Inflammatory macrophage treated with lipopolysaccharide for 1 hour (primary cell): ENCODE data around the gene TSPOAP1.

Source experiments
- DNase-seq, 2 donors: peaks; one replicate each; pipeline ENCODE4 v3.0.0-alpha.2; 2020 to 2022

Gene TSPOAP1

DNA sequence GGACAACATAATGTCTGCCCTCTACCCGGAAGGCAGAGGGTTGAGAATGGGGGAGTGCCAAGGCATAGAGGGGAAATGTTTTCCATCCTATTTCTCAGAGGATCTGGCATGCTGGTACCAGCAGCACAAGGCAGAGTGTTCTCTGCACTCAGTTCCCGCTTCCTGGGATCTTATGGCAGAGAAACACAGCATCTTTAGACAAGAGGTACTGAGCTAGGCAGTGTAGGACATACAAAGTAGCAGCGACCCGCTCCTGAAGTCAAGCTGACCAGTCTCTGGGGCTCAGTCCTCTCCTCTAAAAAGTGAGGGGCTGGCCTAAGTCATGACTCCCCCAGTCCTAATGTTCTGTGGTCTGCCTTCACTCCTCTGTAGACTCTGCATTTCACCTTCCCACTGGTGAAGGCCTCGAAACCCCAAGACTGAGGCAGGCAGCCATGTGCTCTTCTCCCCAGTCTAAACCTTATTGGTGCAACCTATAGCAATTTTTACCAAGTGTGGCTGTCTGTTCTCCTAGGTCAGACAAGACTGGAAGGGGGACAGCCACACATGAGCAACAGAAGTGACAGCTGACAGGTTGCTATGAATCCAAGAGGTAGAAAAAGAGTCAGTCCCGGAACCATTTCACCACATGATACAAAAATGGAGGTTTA lies 11.3 kb upstream of the TSPOAP1 start:
- DNase-seq = no peak

DNA sequence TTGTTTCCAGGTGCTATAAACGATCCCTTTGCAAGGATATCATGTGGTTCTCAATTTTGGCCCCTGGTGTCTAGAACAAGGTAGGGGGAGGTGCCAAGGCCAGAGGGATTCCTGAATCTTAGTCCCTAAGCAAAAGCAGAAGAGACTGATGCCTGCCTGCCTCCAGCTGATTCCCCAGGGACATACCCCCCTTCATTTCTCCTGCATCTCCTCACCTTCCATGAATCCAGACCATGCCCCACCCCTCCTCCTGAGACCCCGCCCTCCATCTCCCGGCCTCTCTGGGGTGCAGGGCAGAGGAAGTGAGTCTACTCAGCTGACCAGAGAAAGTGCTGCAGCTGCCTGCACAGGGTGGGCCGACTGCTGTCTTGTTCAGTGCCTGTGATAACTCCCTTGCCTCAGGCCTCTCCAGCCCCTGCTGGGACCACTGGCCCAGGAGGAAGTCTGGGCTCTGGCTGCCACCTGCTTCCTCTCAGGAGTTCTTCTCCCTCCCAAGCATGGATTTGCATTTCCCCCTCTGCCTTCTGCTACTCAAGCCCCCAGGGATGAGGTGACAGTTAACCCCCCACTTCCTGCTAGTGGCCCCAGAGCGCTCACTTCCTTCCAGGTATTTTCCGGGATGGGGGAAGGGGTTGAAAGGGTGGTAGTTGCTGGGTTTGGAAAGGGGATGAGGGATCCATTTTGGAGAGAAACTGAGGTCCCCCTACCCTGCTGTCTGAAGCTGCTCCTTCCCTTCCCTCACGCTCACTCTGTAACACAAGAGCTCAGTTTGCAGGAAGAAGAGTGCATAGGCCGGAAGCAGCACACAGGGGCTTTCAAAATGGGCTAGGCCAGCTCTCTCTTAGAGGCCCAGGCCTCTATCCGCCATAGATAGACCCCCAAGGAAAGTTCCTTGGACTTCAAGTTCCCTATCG lies 10.5 kb upstream of the TSPOAP1 start:
- peak; percentile 61 to 73 for DNase-seq

DNA sequence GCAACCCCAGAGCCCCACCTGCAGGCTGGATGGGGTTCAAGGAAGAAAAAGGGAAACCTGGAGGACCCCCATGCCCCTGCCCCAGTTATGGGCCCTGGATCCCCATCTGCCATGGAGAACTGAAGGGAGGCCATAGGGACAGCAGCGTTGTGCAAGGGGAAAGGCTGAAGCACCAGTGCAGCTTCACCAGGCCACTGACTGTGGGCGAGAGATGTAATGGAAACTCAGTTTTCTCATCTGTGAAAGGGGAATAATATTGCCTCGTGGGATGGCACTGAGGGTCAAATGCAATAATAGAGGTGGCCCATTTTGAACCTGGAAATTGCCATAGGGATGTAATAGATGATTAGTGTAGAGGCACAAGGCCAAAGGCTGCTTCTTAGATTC lies 9.9 kb upstream of the TSPOAP1 start:
- DNase-seq = peak; percentile 41 to 58

DNA sequence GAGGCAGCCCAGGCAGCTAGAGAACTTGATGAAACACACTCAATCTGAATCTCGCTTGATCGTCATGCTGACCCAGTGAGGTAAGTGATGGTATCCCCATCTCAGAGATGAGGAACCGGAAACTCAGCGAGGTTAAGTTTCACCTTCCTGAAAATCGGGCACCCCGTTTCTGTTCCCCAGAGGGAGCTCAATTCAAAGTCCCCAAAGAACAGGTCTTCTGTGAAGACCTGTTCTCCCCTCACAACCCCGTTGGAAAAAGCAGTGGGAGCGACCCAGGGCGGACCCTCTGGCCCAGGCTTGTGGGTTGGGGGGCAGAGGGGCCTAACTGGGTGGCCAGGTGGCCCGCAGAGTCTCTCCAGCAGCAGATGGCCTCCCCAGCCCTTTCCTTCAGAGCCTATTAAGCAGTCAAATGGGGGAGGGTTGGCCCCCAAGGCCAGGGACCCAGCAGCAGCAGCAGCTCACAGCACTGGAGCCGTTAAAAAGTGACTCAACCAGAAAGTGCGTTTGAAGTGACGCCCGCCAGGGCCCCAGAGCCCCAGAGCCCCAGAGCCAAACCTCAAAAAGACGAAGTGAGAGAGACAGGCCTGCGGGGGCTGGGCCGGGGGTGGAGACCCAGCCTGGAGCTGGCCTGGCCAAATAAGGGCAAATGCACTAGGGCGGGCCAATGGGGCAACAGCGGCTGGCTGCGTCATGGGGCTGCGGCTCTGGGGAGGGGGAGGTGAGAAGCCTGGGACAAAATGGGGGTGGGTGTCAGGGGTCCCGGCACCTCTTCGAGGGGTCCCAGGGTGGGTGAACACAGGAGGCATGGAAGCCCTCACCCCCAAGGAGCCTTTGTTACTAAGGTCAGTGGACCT lies 9.2 kb upstream of the TSPOAP1 start:
- peak; percentile 95 for DNase-seq

DNA sequence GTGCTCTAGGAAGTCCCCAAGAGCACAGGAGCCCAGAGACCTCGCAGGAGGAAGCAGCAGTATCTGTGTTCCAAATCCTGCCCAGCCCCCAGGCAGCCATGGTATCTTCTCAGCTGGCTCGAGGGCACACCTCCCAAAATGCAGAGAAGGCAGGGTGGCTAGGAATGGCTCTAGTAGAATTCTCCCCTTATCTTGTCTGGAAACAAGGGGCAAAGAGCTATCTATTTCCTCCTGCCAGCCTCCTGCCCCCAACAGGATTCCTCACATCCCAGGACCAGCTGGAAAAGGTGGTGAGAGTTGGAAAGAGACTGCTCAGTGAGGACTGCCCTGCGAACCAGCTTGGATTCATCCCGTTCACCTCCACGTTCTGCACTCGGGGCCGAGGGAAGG lies 8.6 kb upstream of the TSPOAP1 start:
- peak; percentile 7 to 29 for DNase-seq

DNA sequence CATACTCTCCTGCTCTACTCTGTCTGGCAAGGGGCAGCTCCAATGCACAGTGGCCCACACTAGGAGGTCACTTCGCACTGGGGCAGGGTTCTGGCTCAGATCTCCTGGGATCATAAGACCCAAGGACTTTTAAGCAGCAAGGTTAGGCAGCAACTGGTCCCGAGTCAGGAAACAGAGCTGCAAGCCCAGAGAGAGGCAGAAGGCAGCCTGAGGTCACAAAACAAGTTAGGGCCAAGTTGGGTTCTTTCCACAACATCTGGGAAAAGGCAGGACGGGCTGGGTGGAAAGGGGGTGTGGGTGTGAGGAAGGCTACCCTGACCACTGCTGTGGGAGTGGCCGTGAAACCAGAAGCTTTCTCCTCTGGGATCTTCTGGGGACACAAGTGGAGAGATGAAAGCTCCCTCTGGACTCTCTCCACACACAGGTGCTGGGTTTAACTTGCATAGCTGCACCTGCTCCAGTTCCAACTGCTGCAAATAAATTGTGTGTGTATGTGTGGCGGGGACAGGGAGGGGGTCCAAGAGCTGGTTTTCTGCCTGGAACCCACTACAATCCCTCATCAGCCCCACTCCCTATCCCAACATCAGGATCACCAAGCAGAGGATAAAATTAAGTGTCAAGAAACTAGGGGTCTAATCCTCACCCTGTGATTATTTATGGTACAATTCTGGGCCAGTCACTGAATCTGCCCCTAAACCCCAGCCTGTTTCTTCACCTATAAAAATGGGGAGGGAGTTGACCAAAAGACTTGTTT lies 8.0 kb upstream of the TSPOAP1 start:
- DNase-seq = peak; percentile 26 to 78

DNA sequence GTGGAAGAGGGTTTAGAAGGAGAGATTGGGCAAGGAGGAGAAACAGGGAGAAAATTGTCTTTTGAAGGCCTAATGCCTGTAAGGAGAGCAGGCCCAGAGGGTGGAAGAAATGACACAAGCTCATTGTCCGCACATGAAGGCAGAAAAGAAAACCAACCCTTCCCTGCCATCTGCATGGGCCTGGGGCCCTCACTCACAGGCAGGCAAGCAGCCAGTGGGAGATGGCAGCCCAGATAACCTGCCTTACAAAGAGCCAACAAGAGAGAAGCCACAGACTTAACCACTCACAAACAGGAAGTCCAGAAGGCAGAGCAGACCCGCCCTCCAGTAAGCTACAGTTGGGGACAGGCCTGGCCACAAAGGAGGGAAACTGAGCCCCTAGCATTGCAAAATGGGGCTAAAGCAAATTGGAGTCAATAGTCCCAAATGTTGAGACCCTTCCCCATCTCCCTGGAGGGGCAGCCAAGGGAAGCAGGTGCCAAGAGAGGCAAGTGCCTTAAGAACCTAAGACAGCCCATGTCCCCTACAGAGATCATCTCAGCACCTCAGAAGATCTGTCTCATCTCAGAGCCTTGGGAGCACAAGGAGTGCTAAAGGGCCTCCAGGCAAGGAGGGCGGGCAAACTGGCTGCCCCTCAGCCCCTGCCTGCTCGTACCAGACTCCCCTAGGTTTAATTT lies 7.3 kb upstream of the TSPOAP1 start:
- DNase-seq = peak; percentile 26 to 27

DNA sequence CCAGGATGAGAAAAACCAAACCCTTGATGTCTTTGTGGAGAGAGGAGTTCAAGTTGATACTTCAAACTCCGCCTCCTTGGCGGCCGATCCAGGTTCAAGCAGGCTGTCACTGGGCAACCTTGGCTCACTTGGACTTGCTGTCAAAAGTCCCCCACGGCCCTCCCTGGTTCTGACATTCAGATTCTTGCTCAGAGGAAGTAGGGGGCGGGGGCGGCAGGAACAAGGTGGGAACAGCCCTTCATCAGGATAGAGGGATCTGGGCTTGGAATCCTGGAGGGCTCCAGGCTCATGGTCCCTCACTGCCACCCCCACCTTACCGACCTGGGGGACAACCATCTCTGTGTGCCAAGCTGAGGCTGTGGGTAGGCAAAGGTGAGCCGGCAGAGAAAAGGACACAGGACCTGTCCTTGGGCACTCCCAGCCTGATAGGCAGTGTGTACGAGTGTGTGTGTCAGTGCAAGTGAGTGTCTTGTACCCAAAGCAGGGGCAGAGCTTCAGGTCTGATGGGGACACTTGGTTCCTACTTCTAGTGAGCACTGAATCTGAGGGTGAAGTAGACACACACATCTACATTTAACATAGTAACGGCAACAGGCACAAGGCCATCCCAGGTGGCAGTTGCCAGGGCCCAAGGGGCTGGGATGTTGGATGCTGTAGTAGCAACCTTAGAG lies 6.6 kb upstream of the TSPOAP1 start:
- DNase-seq = peak in 1 of 2 donors; percentile 26

DNA sequence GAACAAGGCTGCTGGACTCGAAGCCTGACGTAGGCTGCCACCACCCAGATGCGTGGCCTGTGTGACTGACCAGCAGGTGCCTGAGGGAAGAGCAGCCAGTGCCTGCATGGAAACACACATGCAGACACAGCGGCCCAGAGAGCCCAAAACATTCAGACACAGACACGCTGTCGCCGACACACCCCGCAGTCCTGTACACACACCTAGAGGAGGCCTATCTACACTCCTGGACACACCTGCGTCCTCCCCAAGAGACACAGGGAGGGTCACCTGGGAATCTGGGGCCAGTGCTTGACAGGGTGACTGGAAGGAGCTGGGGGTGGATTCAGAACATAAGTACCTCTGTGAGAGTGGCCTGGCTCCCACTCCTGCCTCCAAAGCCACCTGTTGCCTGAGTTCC lies 6.1 kb upstream of the TSPOAP1 start:
- DNase-seq = no peak

DNA sequence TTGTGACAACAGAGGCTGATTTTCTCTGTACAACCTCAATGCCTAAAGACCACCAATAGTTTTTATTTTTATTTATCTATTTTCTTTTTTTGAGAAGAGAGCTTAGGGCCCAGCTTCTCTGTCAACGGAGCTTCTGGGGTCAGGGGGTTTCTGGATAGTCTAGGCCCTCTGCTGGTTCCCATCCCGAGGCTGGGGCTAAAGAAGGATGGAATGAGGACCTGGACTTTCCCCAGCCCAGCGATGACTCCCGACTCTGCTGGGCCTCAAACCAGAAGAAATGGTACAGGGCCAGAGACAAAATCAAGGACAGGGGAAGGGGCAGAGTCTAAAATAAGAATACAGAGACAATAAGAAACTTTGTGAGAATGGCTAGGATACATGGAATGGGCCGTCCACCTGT lies 5.7 kb upstream of the TSPOAP1 start:
- peak in 1 of 2 donors; percentile 13 for DNase-seq

DNA sequence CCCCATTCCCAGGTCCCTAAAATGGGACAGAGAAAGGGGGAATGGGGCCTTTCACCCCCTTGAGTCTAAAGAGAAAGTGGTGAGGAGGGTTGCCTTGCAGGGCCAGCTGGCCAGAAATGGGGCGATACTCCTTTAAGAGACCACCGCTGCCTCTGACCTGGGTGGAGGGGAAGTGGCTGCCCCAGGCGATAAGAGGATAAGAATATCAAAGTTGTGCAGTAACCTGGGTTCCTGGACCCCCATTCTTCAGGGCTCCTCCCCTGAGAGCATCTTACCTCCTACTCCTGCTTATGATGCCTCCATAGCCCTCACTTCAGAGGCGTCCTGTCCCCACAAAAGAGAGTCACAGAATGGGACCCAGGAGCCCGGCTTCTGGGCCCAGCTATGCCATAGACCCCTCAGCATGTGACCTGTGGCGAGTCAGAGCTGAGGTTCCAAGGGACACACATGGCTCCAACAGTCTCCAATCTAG lies 5.2 kb upstream of the TSPOAP1 start:
- no peak for DNase-seq

DNA sequence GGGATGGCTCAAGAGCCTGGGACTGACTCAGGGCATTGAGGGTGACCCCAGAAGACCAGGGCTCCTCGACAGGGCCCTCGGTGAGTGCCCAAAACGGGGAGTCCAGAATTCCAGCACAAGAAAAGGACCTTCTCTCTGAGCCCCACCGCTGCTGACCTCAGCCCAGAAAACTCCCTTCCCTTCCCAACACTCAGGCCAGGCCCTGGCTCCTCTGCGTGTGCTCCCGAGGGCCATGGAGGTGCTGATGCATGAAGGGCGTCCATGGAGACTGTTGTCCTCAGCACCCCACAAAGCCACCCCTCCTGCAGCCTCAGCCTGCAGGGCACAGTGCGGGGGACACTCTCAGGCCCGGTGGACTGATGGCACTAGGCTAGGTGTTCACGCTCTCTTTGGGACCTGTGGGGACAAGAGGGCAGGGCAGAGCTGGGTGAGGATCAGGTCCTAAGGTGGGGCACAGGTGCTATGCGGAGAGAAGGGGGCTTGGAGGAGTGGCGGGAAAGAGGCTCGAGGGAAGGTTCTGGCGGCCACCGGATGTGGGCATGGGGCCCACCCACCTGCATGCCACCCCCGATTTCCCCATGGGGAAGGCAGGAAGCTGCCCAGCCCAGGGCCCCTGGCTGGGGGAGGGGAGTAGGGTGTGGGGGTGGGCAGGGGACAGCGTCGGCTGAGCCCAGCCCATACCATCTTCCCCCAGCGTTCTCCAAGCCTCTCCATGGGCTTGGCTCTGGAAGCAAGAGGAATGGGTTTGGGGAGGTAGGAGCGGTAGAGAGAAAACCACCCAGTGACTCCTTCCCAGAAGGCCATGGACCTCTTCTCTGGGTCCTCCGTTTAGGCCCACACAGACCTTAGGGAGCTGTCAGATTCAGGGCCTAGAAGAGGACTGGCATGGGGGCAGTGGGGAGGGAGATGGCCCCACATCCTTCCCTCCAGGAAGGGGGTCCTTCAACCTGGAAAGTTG lies 4.5 kb upstream of the TSPOAP1 start:
- DNase-seq = peak; percentile 26 to 35

DNA sequence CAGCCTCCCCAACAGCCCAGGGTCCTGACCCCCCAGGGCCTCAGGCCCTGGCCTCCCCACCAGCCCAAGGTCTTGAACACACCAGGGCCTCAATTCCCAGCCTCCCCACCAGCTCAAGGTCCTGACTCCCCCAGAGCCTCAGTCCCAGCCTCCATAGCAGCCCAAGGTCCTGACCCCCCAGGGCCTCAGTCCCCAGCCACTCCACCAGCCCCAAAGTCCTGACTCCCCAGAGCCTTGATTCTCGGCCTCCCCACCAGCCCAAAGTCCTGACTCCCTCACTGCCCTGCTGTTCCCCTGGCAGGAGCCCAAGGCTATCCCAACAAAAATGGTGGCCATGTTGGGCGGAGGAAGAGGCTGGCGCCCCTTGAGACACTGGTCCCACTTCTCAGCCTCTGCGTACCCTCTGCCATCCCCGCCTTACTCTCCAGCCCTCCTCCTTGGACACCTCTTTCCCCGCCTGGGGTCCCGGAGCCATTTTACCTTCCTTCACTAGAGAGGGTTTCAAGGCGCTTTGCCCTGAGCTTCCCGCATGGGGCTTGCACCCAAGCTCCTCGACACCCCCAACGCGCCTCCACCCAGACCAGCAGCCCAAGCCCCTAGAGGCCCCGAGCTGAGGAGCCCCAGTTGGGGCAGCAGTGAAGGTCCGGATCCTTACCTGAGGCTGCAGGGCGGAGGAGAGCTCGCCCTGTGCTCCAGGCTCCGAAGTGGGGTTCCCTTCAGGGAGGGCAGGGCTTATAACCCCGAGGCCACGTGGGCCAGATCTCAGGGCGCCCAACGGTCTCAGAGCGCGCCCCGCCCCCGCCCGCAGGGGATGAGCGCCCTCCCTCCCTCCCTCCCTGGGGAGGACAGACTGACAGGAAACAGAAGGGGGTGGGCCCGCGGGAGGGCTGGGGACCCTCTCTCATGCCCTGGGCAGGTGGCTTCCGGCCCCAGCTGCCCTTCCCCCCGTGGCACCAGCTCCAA lies 3.5 kb upstream of the TSPOAP1 start:
- DNase-seq = peak; percentile 82 to 92

DNA sequence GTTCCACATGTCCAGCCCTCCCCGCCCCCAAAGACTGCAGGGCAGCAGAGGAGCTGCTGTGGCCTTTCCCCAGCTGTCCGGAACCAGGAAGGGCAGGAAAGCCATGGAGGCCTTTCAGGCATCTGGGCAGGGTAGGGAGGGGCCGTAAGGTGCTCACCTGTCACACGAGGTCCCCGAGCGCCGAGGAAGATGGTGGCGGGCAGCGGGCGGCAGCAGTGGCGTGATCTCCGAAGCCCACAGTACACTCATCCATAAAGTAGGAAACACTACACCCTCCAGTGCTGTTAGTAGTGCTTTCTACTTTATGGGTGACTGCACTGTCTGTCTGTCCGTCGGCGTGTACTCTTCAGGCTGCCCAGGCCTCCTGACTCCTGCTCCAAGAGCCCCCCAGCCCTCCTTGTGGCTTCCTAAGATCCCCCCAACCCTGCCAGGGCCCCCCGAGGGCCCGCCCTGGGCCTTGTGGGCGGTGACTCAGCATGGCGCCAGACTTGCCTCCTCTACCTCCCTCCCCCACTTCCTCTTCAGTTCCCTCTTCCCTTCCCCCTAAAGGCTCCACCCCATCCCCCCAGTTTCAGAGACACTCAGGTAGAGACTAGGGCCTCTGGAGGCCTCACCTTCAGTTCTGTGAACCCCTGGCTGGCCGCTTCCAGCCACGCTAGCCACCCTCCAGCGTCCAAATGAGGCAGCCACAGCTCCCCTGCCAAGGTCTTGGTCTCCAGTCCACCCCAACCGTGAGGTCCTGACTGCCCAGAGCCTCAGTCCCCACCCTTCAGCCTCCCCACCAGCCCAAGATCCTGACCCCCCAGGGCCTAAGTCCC lies 2.6 kb upstream of the TSPOAP1 start:
- peak; percentile 70 to 71 for DNase-seq

DNA sequence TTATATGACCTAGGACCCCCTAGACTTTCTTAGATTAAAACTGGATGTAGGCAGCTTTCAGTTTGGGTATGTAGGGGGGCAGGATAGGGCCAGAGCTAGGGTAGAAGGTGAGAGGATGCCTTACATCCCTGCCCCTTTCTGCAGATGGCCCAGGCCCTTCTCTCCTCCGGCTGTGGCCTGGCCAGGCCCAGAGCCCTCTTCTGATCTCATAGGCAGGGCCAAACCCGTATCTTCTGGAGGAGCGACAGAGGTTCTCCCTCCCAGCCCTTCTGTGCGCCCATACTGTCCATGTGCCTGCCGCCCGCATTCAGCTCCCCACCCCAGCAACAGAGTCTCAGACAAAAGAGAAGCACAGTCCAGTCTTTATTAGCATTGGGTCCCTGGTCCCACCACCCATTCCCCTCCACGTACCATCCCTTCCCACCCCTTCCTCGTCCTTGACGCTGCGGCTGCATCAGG lies 2.0 kb upstream of the TSPOAP1 start:
- peak in 1 of 2 donors; percentile 5 for DNase-seq

DNA sequence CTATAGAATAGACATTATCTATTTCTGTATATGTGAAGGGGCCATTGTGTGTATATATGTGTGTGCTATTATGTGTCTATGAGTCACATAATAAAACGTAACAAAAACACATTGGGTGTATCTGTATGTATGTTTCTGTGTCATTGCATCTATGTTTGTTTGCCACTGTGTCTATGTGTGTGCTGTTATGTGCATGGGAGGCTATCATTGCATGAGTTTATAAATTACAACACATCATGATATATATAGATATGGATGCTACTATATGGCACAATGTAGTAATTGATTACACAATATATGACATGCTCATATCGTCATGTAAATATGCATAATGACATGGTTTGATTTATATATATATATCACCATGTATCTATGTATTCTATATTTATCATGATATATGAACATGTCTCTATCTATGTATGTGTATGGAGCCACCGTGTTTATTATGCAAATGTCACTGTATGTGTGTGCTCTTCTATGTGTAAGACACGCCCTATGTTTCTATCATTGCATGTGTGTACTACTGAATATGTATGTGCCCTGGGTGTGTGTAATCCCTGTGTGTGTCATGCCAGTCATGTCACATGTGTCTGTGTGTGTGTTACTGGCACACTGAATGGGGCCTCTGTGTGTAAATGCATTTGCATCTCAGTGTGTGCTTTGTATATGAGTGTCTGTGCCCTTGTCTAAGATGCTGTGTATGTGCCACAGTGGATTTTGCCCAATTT lies 1.4 kb upstream of the TSPOAP1 start:
- DNase-seq = peak; percentile 41 to 46
